GM19239 (cell line): ENCODE measurements around the gene TLK2.

Experiments used
- DNase-seq: peaks from one replicate; pipeline ENCODE4 v3.0.0; 2011; ENCODE audit warnings: low spot score; ENCODE audit not compliant: insufficient read length
- FAIRE-seq: peaks from 2 replicates; lab custom pipeline; 2011; peaks lifted over from hg19 to GRCh38; lab: Jason Lieb, UNC

TLK2 gene

DNA sequence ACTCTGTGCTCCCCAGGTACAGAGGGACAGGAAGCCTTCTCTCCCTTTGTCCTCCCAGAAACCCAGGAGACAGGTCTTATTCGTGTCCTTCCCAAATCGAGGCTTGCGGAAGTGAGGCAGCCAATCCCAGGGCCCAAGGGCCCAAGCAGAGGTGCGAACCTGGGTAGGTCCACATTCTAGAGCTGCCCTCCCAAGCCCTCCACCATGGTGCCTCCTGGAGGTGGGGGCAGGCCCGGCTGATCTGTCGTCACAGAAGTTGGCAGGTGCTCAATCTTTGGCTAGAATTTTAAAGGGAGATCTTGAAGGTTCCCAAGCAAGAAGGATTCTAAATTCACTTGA lies 170.3 kb downstream of the TLK2 start:
- DNase-seq (no peak), FAIRE-seq (no peak)

- no peak for FAIRE-seq
- DNase-seq: no peak
Observed at GRCh38 chr17:62649570-62649969, 170.9 kb downstream of the TLK2 start.

DNA sequence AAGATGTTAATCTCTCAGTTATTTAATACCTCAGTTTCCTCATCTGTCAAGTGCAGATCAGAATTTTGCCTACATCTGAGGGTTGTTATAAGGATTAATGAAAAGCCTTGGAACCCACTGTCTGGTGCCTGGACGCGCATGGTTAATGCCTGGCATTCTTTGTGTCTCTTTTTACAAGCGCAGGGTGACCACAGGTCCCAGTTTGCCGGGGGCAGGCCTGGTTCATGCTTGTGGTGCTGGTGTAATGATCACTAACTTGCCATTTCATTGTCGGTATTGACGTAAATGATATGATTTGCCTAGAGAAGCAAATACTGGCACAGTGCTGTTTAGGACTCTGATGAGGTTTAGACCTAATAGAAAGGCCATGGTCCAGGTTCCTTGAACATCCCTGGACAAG lies 172.0 kb downstream of the TLK2 start:
- DNase-seq (no peak), FAIRE-seq (no peak)

DNA sequence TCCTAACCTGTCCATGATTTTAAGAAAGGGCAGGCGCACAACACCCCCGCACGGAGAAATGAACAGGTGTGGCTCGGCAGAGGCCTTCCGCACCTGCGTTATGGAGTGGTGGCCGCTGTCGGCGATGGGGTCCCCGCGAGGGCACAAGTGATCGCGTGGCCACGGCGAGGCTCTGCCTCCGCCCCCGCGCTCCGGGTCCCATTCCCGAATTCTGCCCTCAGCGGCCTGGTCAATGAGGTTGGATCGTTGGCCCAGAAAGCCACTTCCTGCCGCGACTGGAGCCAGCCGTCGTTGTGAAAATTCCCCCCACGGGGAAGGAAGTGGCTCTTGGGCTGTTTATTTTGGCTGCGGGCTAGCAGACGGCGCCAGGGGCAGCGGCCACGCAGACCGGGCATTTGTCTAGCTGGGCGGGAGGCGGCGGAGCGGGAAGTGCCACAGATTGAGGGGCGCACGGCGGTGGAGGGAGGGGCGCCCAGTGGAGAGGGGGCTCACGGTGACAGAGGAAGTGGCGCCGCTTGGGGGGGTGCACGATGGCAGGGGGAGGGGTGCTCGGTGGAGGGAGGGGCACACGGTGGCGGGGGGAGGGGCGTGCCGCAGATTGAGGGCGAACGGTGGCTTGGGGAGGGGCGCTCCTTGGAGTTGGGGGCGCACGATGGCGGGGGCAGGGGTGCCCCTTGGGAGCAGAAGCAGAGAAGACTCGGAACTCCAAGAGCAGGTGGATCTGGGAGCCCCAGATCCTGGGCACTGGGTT lies 173.8 kb downstream of the TLK2 start:
- DNase-seq (no peak), FAIRE-seq (peak; percentile 58)

DNA sequence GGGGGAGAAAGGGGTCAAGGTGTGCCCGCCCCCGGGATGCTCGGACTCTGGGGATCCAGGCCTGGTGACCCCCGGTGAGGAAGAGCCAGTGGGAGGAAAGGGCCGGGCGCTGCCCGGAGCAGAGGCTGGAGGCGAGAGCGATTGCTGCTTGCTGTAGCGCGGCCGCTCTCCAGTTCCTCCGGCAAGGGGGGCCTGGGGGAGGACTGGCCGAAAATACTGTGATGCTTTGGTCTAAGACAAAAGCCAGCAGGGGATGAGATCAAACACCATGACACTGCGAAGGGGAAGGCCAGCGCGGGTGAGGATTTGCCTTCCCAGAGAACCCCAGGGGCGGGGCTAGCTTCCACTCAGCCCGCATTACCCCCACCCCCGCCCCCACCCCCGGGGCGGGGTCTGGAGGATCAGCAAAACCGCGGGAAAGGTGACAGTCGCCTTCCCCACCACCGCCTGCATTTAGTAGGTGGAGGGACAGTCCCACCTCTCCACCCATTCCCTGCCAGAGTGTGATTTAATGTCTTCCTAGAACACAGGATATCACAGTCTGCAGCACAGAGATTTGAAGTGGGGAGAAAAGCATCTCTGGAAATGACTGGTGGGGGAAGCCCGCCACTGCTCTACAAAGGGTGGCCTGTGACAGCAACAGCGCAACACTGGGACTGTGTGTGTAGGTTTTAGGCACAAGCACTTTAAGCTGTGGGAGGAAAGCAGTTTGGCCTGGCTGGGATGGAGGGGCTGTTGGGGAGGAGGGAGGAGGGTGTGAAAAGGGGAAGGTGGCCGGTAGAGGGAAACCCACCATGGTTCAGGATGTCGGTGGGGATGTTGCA lies 174.6 kb downstream of the TLK2 start:
- FAIRE-seq: peak; percentile 66
- peak; percentile 56 for DNase-seq

DNA sequence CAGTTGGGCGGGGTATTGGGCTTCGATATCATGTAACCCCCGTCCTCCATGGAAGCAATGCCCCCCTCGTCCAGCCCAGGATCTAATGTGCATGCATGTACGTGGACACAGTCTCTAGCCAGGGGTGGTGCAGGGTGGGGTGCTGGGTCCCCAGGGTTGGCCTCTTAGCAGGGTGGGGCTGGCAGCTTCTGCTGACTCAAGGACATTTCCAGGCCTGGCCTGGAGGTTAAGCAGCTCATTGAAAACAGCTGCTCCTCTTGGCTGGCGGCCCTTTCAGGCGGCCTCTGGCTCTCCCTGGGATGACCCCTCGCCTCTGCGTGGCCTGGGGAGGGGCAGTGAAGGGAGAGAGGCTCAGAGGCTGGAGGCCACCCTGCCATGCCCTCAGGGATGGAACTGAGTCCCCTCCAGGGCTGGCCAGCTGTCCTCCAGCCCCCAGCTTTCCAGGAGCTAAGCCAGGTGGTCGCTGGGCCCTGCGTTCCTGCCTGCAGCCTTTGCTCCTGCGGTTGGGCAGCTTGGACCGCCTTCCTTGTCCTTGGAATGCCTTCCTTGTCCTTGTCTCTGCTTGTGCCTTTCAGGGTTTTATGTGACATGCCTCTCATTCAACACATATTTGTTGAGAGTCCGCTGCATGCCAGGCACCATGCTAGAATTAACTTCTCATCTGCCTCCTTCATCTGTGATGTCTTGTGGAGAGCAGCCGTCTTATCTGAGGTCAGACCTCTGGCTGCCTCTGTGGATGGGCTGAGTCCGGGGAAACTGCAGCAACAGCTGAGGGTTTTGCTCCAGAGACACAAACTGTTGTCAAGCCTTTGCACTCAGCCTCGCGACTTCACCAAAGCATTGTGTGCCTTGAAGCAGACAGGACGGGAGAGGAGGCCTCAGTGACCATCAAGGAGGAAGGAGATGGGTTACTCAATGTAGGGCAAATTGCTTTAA lies 175.5 kb downstream of the TLK2 start:
- DNase-seq (no peak), FAIRE-seq (no peak)

DNA sequence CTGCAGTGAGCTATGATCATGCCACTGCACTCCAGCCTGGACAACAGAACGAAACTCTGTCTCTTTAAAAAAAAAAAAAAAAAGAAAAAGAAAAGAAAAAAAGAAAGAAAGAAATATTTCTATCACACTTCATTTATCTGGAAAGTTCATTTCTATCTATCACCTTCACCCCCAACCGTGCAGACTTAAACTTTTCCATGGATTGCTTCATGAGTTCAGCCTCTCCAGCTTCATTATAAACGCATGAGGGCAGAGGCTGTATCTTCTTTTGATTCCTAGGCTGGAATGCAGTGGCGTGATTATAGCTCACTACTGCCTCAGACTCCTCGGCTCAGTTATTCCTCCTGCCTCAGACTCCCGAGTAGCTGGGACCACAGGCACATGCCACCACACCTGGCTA lies 177.0 kb downstream of the TLK2 start:
- FAIRE-seq: no peak
- no peak for DNase-seq

DNA sequence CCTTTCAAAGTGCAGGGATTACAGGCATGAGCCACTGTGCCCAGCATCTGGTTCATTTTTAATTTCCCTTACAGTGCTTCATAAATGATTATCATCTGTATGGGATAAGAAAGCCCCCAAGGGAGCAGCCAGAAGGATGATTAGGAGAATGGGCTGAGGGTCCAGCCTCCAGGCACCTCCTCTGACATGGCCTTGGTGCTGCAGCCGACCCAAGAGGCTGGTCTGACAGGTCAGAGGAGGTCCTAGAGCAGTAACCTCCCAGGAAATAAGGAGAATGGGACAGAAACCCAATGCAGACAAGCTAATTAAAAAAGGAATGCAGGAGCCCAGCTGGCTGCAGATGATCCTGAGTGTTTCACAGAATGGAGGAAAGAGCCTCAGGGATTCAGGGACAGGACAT lies 177.8 kb downstream of the TLK2 start:
- no peak for FAIRE-seq
- no peak for DNase-seq

GRCh38 chr17:62657145-62657665 lies 178.6 kb downstream of the TLK2 start:
- FAIRE-seq: no peak
- DNase-seq: no peak

GRCh38 chr17:62657690-62658089 lies 179.1 kb downstream of the TLK2 start:
- FAIRE-seq (no peak), DNase-seq (no peak)

DNA sequence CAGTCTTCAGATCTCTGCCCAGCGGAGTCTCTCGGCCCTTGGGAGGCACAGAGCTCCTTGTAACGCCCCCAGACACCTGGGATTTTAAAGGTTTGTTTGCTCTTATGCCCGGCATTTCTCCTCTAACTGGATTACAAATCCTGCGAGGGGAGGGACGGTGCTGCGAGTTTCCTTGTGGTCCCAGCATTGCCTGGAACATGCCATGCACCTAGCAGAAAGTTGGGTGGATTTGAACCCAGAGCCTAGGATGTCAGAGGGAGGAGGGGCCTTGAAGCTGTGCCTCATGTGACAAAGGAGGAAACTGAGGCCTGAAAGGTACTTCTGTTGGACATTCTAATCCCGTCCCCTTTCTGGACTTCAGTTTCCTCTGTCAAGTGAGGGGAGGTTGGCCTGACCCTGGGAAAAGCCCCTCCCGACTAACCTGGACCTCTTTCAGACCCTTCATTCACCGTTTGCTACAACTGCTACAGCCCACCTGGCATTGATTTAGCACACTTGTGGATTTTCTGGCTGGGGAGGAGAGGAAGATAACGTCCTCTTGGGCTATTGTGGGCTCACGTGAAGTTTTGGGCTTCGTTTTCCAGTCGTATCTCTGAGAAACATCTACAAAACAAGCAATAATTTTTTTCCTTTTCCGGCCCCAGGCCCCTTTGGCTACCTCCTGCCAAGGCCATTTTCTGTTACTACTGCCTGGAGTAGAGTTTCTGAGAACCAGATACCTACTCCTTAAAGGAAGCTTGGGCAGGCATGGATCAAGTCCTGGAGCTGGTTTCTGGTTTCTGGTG lies 179.7 kb downstream of the TLK2 start:
- DNase-seq: no peak
- no peak for FAIRE-seq

GRCh38 chr17:62660629-62661118 lies 182.0 kb downstream of the TLK2 start:
- DNase-seq (no peak), FAIRE-seq (no peak)

- FAIRE-seq (no peak), DNase-seq (no peak)
Observed at GRCh38 chr17:62661337-62661736, 182.7 kb downstream of the TLK2 start.

DNA sequence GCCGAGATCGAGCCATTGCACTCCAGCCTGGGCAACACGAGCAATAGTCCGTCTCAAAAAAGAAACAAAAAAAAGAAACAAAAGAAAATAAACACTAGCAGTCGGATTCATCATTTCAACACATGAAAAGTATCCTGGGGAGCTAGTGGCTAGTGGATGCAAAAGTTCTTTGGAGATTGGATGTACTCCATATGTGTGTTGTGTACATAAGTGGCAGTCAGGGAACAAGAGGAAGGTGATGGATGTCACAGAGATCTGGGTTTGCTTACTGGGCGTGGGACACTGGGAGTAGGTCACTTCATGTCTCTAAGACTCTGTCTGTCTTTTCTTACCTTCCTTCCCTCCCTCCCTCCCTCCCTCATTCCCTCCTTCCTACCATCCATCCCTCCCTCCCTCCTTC lies 184.2 kb downstream of the TLK2 start:
- no peak for FAIRE-seq
- DNase-seq: no peak
